Subcutaneous adipose tissue (tissue), 4 donors: Measurements from ENCODE around the gene ANKK1. TPM values are rescaled to one million over a fixed set of nuclear protein-coding genes. Genes with fewer than 3 reads are reported as not detected.

ENCODE experiments used
- small RNA-seq: library from RNA; depleted of rRNA; stranded (forward); fragments of <200 nt; gene quantifications from one replicate; pipeline ENCODE3, GENCODE V24; 2016
- total RNA-seq, 4 donors: library from RNA; depleted of rRNA; stranded (reverse); fragments of >200 nt; gene quantifications; one replicate each; pipeline ENCODE4 v1.1.0, GENCODE V29; 2016
- TF ChIP-seq, protein P1 (sequence below): fragments of 450-650 bp; IDR thresholded peaks from one replicate; pipeline ENCODE4 v1.5.1; 2016; ENCODE audit warnings: low read depth, mild to moderate bottlenecking, control low read depth, antibody characterized with exemption, moderate library complexity

ANKK1 gene
- total RNA-seq, 4 donors from 2014 or later = 0.57 to 0.66 TPM; not detected in 2

DNA sequence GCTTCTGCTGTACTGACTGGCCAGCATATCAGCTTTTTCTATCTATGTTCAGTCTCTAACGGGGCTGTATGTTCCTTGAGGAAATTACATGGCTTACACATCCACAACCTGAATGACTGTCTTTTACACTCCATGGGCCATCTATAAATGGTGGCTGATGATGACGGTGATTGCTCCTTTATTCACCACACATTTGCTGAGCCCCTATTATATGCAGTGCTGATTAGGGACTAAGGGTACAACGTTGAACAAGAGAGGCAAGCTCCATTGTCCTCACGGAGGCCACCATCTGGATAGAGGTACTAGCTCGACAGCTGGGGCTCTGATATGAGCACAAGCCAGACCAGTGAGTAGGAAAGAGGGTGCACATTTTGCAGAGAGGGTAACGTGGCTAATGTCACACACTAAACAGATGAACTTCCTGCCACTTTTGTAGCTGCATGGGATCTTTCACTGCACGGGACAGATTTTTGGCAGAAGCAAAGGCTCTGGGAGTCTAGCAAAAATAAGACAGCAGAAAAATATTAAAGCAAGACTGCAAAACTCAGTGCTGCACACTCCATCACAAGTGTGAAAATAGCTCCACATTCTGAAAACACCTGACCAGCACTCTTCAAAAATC, 57.0 kb downstream of the ANKK1 start:
- TF ChIP-seq, protein P1, sequence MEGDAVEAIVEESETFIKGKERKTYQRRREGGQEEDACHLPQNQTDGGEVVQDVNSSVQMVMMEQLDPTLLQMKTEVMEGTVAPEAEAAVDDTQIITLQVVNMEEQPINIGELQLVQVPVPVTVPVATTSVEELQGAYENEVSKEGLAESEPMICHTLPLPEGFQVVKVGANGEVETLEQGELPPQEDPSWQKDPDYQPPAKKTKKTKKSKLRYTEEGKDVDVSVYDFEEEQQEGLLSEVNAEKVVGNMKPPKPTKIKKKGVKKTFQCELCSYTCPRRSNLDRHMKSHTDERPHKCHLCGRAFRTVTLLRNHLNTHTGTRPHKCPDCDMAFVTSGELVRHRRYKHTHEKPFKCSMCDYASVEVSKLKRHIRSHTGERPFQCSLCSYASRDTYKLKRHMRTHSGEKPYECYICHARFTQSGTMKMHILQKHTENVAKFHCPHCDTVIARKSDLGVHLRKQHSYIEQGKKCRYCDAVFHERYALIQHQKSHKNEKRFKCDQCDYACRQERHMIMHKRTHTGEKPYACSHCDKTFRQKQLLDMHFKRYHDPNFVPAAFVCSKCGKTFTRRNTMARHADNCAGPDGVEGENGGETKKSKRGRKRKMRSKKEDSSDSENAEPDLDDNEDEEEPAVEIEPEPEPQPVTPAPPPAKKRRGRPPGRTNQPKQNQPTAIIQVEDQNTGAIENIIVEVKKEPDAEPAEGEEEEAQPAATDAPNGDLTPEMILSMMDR = no peak

DNA sequence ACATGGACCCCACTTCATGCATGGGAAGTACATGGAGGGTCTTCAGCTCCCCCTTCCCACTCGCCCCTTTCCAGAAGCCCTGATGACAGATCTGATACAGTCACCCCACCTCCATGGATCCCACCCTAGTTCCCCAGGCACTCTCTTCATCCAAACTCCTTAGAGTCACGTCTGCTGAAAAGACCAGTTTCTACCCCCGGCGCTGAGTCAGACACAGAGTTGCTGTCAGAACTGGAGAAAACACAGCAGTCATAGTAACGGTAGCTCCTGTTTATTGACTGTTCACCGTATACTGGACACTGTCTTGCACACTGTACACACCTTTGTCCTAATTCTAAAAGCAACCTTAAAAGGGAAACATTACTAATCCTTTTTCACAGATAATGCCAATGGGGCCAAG, 58.5 kb downstream of the ANKK1 start:
- TF ChIP-seq, protein P1 = no peak

GRCh38 chr11:113446938-113447337, 59.4 kb downstream of the ANKK1 start:
- TF ChIP-seq, protein P1 = no peak

- TF ChIP-seq, protein P1 = no peak
These were observed 60.2 kb downstream of the ANKK1 start for GRCh38 chr11:113447621-113448315.

- TF ChIP-seq, protein P1 = no peak
These were observed 60.7 kb downstream of the ANKK1 start for GRCh38 chr11:113448316-113448677.

GRCh38 chr11:113449743-113450142, 62.2 kb downstream of the ANKK1 start:
- TF ChIP-seq, protein P1 = no peak

Small RNAs within 50 kb of the gene (small RNA-seq; reads per million reads assigned to genes)
- not detected for gene MIR4301

Other genes starting within 250 kb of the ANKK1 start
- 10 to 100 TPM; 10.6 to 17.7 (median 12.2) TPM for gene TTC12, start 73.2 kb upstream of the ANKK1 start, total RNA-seq
- not detected for gene DRD2, start 87.6 kb downstream of the ANKK1 start, total RNA-seq